NCI-H2196 (cell line): ENCODE results near the gene NOVA2.
"Not testable (repeated sequence)": the region's sequence is repeated elsewhere in the genome, so short reads cannot be mapped to it uniquely, and the experiment has no call there.

ENCODE experiments used
- DNase-seq: peaks from one replicate; lab custom pipeline; 2025; ENCODE audit not compliant: unreplicated experiment; lab: John Stamatoyannopoulos, UW

NOVA2 gene

DNA sequence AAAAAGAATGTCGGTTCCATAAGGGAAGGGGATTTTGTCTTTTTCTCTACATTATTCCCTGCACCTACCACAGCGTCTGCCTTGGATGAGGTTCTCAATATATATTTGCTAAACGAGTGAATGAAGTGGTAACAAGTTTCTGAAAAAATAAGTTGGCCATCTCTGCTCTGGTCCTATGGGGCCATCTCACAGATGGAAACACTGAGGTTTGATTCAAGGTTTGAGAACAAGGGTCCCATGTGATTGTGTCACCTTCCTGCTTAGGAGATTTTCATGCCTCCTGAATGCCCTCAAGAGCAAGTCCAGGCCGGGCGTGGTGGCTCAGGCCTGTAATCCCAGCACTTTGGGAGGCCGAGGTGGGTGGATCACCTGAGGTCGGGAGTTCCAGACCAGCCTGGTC lies 74.4 kb downstream of the NOVA2 start:
- no peak for DNase-seq

DNA sequence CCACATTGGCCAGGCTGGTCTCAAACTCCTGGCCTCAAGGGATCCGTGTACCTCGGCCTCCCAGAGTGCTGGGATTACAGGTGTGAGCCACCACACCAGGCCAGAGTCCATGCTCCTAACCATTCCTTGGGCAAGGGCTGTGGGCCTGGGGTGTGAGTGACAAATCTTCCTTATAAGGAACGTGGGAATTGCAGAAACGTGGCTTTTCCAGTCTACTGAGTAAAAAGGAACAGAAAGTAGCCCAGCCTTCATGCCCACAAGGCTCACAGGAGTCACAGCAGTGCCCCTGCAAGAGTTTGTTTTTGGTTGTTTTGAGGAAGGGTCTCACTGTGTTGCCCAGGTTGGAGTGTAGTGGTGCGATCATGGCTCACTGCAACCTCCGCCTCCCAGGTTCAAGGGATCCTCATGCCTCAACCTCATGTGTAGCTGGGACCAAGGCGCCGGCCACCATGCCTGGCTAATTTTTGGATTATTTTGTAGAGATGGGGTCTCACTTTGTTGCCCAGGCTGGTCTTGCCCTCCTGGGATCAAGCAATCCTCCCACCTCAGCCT lies 76.3 kb downstream of the NOVA2 start:
- DNase-seq = no peak

DNA sequence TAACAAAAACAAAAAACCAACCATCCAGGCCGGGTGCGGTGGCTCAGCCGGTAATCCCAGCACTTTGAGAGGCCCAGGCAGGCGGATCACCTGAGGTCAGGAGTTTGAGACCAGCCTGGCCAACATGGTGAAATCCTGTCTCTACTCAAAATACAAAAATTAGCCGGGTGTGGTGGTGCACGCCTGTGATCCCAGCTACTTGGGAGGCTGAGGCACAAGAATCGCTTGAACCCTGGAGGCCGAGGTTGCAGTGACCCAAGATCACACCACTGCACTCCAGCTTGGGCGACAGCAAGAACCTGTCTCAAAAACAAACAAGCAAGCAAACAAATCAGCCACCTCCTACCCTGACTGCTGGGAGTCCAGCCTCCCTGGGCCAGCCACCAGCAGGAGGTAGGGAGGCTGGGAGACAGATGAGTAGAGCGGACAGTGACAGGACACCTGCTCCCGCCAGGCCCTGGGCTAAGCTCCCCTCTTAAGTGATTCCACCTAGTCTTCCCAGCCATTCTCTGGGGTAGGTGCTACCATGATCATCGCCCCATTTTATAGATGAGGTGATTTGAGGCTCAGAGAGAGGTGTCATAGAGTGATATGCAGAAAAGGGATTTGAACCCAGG lies 77.6 kb downstream of the NOVA2 start:
- DNase-seq = not testable (repeated sequence)

DNA sequence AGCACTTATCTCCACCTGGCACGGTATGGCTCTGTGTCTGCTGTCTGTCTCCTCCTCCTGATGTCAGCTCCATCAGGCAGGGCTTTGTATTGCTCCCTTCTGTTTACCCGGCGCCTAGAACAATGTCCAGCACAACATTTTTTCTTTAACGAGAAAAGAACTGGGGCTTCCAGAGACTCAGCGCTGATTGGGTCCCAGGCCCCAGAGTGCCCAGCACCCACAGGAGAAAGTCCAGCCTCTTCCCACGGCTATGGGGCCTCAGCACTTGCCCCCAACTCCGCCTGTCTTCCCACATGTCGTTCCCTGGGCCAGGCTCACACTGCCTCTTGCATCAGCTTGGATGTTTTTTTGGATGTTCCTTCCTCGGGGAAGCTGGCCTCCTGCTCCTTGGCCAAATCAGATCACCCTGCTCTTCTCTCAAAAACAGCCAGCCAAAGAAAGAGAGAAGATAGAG lies 78.1 kb downstream of the NOVA2 start:
- no peak for DNase-seq

DNA sequence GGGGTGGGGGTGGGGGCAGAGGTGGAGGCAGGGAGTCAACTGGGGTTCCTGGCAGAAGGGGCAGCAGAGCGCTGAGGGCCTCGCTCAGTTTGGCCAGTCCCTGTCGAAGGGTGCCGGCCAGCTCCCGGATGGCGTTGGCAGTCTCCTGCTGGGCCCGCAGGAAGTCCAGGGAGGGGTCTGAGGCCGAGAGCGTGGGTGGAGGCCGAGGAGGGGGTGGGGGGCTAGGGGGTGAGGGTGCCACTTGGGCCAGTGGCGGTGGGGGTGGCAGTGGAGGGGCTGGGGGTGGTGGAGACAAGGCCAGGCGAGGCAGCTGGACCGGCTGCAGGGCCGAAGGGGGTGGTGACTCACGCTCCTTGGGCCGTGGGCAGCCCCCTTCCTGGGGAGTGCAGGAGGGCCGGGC lies 82.8 kb downstream of the NOVA2 start:
- DNase-seq = no peak

DNA sequence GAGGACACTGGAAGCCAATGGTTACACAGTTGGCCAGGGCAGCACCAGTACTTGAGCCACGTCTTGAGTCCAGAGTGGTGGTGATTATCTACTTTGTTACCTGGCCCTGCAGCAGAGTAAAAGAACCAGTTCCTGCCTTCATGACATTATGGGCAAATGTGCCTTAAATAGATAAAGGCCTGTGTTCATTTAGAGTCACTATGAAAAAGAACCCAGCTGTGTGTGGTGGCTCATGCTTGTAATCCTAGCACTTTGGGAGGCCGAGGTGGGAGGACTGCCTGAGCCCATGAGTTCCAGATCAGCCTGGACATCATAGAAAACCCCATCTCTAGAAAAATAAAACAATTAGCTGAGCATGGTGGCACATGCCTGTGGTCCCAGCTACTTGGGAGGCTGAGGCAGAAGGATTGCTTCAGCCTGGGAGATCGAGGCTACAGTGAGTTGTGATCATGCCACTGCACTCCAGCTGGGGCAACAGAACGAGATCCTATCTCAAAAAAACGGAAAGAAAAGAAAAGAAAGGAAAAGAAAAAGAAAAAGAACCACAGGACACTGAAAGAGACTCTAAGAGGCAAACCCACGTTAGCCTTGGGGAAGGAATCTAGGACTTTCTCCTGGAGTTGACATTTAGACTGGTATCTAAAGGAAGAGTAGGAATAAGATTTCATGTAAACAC lies 84.3 kb downstream of the NOVA2 start:
- no peak for DNase-seq

DNA sequence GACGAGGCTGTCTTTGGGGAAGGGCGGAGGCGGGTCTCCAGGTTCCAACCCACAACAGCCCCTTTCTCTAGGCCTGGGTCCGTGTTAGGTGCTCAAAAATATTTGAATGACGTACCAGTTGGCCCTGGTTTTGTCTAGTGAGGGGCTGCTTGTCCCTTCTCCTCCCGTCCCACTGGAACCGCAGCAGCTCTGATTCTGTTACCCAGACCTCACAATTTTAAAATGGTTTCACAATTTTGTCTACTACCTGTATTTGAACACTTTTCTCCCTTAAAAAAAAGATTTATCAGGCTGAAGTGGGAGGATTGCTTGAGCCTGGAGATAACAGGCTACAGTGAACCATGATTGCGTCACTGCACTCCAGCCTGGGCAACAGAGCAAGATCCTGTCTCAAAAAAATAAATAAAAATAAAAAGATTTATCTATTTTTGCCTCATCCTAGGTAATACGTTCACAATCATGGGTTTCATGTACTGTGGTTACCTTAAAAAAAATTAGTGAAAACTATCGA lies 86.4 kb downstream of the NOVA2 start:
- DNase-seq = no peak

DNA sequence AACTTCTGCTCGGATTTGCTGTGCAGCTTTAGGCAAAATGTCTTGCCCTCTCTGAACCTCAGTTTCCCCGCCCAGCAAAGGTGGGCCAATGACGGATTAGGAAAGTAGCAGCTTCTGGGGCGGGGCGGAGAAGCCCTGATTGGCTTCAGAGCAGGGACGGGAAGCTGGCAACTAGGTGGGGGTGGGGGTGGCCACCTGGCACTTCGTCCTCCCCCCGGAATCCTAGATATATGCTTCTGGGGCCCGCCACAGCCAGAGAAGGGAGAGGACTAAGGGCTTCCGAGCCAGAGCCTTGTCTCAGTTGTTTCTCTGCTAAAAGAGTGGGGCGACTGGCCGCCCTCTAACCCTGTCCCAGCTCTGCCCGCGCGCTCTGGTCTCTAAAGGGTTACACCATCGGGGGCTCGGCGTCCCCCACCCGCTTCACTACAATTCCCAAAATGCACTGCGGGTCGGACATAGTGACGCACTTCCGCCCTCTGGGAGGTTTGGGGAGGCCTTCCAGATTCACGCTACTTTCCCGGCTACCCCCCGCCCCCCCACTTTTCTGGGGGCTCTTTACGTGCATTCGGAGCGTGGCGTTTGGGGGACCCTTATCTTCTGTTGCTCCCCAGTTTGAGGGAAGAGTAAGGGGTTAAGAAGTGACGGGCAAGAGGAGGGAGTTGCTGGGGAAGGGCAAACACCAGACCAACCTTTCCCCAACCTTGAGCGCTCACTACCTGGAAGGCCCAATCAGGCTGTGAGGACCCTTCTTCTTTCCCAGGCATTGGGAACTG lies 87.1 kb downstream of the NOVA2 start:
- peak; percentile 91 for DNase-seq

DNA sequence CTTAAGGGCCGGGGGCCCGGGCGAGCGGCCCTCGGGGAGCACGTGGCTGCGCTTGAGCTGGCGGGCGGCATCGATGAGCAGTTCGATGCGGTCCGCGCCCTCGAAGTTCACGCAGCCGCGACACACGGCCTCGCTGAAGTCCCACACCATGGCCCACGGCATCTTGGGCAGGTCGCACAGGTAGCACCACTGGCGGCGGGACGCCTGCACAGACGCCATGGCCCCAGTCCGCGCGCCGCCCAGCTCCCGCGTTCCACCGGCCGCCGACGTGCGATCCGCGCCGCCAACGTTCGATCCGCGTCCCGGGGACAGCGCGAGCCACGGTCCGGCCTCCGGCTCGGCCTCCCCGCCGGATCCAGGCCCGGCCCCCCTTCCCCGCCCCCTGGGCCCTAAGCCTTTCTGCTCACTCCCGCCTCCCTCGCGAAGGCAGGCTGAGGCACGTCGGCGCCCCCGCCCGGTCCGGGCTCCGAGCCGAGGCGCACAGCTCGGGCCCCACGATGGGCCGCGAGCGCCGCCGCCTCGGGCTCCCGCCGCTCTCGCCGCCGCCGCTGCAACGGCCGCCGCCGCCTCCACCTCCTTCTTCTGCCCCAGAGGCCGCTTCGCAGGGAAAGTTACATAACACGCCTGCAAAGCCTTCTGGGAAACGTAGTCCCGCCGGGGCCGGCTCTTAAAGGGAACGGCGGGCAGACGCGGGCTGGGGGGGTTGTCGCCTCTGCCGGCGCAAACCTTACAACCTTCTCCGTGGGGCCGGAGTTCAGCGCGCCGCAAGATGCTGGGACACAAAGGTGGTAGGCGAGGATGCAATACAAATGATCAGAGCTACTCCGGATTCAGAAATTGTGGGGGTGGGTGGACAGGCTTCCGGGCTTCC lies 87.9 kb downstream of the NOVA2 start, which contains the start of gene IRF2BP1:
Gene IRF2BP1, minus strand, starts transcription at position 586 of the 871 bp plus-strand sequence. Its CDS starts 367 bp downstream, at position 219.
- DNase-seq = peak; percentile 89

DNA sequence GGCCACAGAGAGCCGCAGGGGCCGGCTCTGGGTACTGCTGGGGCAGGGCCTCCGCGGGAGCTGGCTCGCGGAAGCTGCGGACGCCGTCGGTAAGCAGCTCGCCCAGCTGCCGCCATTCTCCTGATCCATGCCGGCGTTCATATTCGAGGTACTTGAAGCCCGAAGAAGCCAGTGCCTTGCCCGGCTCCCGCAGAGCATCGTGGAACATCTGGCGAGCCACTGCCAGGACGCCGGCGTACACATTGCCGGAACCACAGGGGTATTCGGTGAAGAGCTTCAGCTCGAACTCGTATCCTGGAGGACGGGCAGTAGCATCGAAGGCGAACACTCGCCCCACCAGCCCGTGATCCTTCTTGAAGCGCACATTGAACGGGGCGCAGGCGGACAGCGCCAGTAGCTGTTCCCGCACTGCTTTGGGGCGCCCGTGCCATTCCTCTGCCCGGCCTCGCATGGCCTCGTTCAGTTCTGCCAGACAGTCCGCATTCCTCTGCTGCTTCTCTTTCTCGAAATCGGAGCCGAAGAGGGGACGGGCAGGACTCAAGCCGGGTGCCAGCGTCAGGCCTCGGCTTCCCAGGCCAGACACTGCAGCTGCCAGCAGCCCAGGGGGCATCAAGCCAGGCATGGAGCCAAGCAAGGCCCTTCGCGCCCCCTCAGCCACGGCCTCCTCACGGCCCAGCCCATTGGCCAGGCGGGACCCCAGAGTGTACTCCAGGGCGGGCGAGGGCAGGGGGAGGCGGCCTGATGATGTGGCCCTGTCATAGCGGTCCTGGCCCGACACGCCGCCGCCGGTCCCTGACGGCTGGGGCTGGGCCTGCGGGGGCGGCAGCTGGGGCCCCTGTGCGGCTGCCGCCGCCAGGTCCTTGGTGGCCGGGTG lies 88.7 kb downstream of the NOVA2 start:
- no peak for DNase-seq

DNA sequence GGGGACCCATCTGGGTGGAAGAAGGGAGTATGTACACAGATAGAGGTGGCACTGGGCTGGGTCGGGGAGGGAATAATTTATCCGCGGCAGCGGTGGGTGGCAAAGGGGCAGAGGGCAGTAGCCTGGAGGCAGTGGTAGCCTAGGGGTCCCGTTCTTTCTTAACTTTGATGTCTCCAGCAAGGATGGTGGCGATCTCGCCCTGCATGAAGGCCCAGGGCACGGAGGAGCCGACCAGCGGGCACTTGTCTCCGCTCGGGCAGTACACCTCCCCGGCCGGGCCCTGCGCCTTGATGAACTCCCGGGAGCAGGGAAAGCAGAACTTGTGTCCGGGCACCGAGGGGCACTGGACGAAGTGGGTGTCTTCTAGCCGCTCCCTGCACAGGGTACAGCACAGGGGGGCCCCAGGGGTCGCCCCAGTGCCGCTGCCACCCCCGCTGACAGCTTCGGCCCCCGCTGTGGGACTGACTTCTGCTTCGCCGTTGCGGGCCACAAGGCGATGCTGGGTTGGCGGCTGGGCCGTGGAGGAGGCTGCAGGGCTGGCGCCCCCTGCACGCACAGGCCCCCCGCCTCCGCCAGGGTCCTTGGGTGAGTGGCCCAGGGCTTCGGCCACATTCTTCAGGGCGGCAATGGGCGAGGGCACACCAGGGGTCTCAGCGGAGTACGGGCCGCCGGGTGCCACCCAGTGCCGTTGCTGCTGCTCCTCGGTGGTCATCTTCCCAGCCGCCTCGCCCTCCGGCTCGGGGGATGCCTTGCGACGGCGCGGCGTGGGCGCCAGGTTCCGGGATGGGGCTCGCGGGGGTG lies 89.6 kb downstream of the NOVA2 start:
- DNase-seq = no peak
